HUES48 (cell line): ENCODE results near the gene ATP6V1A.

Source experiments
- H3K27ac ChIP-seq: one replicate; pipeline ENCODE4 v1.7.0; 2013; ENCODE audit warnings: low read depth, low read length, inconsistent platforms
- H3K27me3 ChIP-seq: 2 replicates; pipeline ENCODE4 v1.6.1; 2013; ENCODE audit warnings: mild to moderate bottlenecking, low read length; ENCODE audit not compliant: control insufficient read depth, insufficient read depth
- H3K36me3 ChIP-seq: 2 replicates; pipeline ENCODE4 v1.6.1; 2013; ENCODE audit warnings: low read length; ENCODE audit not compliant: control insufficient read depth, insufficient read depth
- H3K4me1 ChIP-seq: 2 replicates; pipeline ENCODE4 v1.6.1; 2013; ENCODE audit warnings: mild to moderate bottlenecking, low read length; ENCODE audit not compliant: control insufficient read depth, insufficient read depth
- H3K4me3 ChIP-seq: 2 replicates; pipeline ENCODE4 v1.5.1; 2013; ENCODE audit warnings: mild to moderate bottlenecking, low read depth, low read length
- H3K9ac ChIP-seq: 2 replicates; pipeline ENCODE4 v1.6.1; 2013; ENCODE audit warnings: mild to moderate bottlenecking, low read depth, low read length, moderate library complexity
- H3K9me3 ChIP-seq: 2 replicates; pipeline ENCODE4 v1.6.1; 2013; ENCODE audit warnings: low read length; ENCODE audit not compliant: control insufficient read depth, insufficient read depth

The ATP6V1A gene

GRCh38 chr3:113776564-113776963 lies 29.7 kb downstream of the ATP6V1A start:
- Histone ChIP-seq H3K27me3 (no peaks in the 10 kb centered on the region), H3K4me1 (peaks cover 9% of the 10 kb centered on the region; the same call in 1 of the 2 replicates), H3K9ac (no peak overlapping the region), H3K9me3 (no peaks in the 10 kb centered on the region), H3K27ac (no peak overlapping the region), H3K4me3 (no peak overlapping the region), H3K36me3 (no peaks in the 10 kb centered on the region; the same call in 1 of the 2 replicates)

GRCh38 chr3:113783463-113783862 lies 36.6 kb downstream of the ATP6V1A start:
- Histone ChIP-seq H3K9ac (peak overlapping the region; percentile 21; the same call in 1 of the 2 replicates), H3K27ac (no peak overlapping the region), H3K27me3 (no peaks in the 10 kb centered on the region), H3K4me3 (no peak overlapping the region), H3K9me3 (no peaks in the 10 kb centered on the region), H3K4me1 (peaks cover 9% of the 10 kb centered on the region), H3K36me3 (peaks cover 19% of the 10 kb centered on the region)

DNA sequence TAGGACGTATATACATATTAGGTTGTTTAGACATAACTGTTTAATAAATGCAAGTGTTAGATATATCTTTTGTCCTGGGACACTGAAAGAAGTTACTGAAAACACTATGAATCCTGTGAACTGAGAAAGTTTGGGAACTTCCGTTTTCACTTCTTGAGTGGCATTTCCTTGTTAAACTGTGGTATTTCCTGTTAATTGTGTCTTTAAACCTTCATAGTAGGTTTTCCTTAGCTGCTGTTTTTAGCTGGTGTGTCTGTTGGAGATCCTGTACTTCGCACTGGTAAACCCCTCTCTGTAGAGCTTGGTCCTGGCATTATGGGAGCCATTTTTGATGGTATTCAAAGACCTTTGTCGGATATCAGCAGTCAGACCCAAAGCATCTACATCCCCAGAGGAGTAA lies 37.1 kb downstream of the ATP6V1A start:
- no peak overlapping the region for H3K4me3 ChIP-seq
- H3K27me3 ChIP-seq: no peaks in the 10 kb centered on the region
- peak overlapping the region; percentile 33 for H3K27ac ChIP-seq
- H3K36me3 ChIP-seq: peaks cover 23% of the 10 kb centered on the region
- peaks cover 9% of the 10 kb centered on the region for H3K4me1 ChIP-seq
- no peaks in the 10 kb centered on the region for H3K9me3 ChIP-seq
- peak overlapping the region; percentile 21; the same call in 1 of the 2 replicates for H3K9ac ChIP-seq

GRCh38 chr3:113791381-113791780 lies 44.5 kb downstream of the ATP6V1A start:
- no peaks in the 10 kb centered on the region for H3K4me1 ChIP-seq
- no peaks in the 10 kb centered on the region for H3K9me3 ChIP-seq
- no peak overlapping the region for H3K27ac ChIP-seq
- no peak overlapping the region for H3K9ac ChIP-seq
- H3K4me3 ChIP-seq: no peak overlapping the region
- H3K27me3 ChIP-seq: no peaks in the 10 kb centered on the region
- H3K36me3 ChIP-seq: peaks cover 56% of the 10 kb centered on the region

- no peaks in the 10 kb centered on the region for H3K9me3 ChIP-seq
- no peaks in the 10 kb centered on the region for H3K27me3 ChIP-seq
- H3K9ac ChIP-seq: no peak overlapping the region
- H3K27ac ChIP-seq: no peak overlapping the region
- H3K36me3 ChIP-seq: peaks cover 57% of the 10 kb centered on the region
- H3K4me1 ChIP-seq: no peaks in the 10 kb centered on the region
- no peak overlapping the region for H3K4me3 ChIP-seq
Measured at GRCh38 chr3:113794526-113794925, 47.7 kb downstream of the ATP6V1A start.

DNA sequence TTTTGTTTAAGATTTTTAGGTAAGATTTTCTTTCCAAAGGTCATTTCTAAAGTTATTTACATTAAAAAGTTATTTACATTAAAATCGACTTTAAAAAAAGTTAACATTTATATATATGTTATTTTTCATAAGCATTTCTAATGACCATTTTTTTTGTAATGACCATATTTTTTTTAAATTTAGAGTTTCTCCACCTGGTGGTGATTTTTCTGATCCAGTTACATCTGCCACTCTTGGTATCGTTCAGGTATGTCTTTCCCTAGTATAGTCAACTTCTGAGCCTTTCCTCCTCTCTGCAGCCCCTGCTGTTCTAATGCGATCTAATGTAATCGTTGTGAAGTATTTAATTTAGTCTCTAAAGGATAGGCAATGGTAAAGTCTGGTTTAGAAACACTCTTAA lies 48.9 kb downstream of the ATP6V1A start:
- no peaks in the 10 kb centered on the region for H3K4me1 ChIP-seq
- H3K36me3 ChIP-seq: peaks cover 59% of the 10 kb centered on the region
- no peak overlapping the region for H3K9ac ChIP-seq
- H3K9me3 ChIP-seq: no peaks in the 10 kb centered on the region
- no peaks in the 10 kb centered on the region for H3K27me3 ChIP-seq
- H3K27ac ChIP-seq: no peak overlapping the region
- H3K4me3 ChIP-seq: no peak overlapping the region

- Histone ChIP-seq H3K9ac (no peak overlapping the region), H3K27me3 (no peaks in the 10 kb centered on the region), H3K36me3 (peaks cover 81% of the 10 kb centered on the region), H3K9me3 (no peaks in the 10 kb centered on the region), H3K27ac (no peak overlapping the region), H3K4me3 (no peak overlapping the region), H3K4me1 (no peaks in the 10 kb centered on the region)
Measured at GRCh38 chr3:113802795-113803455, 56.1 kb downstream of the ATP6V1A start.

DNA sequence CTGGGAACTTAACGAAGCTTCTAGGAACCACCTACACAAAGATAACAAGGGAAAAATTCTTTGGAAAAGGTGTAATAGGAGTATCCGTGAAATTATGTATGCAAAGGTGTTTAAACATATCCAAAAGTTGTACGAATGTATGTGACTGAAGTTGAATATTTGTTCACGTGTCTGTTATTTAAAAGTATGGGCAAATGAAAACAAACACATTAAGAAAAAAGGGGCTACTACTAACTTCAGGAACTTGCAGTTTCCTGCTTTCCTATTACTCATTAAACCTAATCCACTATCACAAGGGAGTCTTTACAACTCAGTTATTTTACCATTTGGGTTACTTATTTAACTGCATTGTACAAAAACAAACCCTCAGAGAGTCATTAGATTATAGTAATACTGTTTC lies 57.8 kb downstream of the ATP6V1A start:
- Histone ChIP-seq H3K4me3 (no peak overlapping the region), H3K9ac (no peak overlapping the region), H3K36me3 (peaks cover 72% of the 10 kb centered on the region), H3K27ac (no peak overlapping the region), H3K9me3 (no peaks in the 10 kb centered on the region), H3K4me1 (no peaks in the 10 kb centered on the region), H3K27me3 (no peaks in the 10 kb centered on the region)

GRCh38 chr3:113805249-113805648 lies 58.4 kb downstream of the ATP6V1A start:
- no peak overlapping the region for H3K4me3 ChIP-seq
- H3K36me3 ChIP-seq: peaks cover 71% of the 10 kb centered on the region
- no peak overlapping the region for H3K9ac ChIP-seq
- H3K9me3 ChIP-seq: no peaks in the 10 kb centered on the region
- no peaks in the 10 kb centered on the region for H3K27me3 ChIP-seq
- no peak overlapping the region for H3K27ac ChIP-seq
- H3K4me1 ChIP-seq: no peaks in the 10 kb centered on the region

GRCh38 chr3:113812854-113813253 lies 66.0 kb downstream of the ATP6V1A start:
- H3K4me3 ChIP-seq: no peak overlapping the region
- H3K27ac ChIP-seq: no peak overlapping the region
- peaks cover 26% of the 10 kb centered on the region for H3K36me3 ChIP-seq
- no peak overlapping the region for H3K9ac ChIP-seq
- no peaks in the 10 kb centered on the region for H3K9me3 ChIP-seq
- H3K4me1 ChIP-seq: peaks cover 7% of the 10 kb centered on the region
- no peaks in the 10 kb centered on the region for H3K27me3 ChIP-seq

GRCh38 chr3:113819866-113820265 lies 73.0 kb downstream of the ATP6V1A start:
- H3K27me3 ChIP-seq: no peaks in the 10 kb centered on the region
- H3K4me1 ChIP-seq: no peaks in the 10 kb centered on the region
- H3K27ac ChIP-seq: no peak overlapping the region
- no peak overlapping the region for H3K4me3 ChIP-seq
- no peaks in the 10 kb centered on the region for H3K9me3 ChIP-seq
- H3K36me3 ChIP-seq: no peaks in the 10 kb centered on the region
- no peak overlapping the region for H3K9ac ChIP-seq
